PC-3 (cell line): ENCODE results near the gene POLRMT.

Experiments
- EZH2phosphoT487 ChIP-seq: fragments of 300-600 bp; sonication (generic); IDR thresholded peaks from 2 replicates; pipeline ENCODE4 v1.6.1; 2018; ENCODE audit warnings: mild to moderate bottlenecking, antibody characterized with exemption, low read length, borderline replicate concordance
- TF ChIP-seq, protein P1 (sequence below): fragments of 300-600 bp; sonication (generic); conservative IDR thresholded peaks from 2 replicates; pipeline ENCODE4 v1.5.1; 2017; ENCODE audit warnings: antibody characterized with exemption, low read depth, mild to moderate bottlenecking, low read length

DNA sequence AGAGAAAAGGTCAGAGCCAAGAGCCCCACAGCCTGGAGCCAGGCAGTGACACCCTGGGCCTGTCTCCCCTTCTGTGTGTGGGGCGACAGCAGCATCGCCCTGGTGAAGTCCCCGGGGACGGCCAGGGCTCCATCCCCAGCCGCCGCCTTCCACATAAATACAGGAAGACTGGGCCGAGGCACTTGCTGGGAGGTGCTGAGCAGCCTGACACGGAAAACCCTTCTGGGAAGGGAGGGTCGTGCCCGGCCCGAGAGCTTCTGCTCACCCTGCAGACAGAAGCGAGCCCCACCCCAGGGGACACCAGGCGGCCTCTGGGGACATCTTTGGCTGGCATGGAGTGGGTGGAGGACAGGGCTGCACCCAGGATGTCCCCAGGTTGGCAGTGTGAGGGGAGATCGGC is 11.5 kb upstream of the POLRMT start:
- TF ChIP-seq, protein P1, sequence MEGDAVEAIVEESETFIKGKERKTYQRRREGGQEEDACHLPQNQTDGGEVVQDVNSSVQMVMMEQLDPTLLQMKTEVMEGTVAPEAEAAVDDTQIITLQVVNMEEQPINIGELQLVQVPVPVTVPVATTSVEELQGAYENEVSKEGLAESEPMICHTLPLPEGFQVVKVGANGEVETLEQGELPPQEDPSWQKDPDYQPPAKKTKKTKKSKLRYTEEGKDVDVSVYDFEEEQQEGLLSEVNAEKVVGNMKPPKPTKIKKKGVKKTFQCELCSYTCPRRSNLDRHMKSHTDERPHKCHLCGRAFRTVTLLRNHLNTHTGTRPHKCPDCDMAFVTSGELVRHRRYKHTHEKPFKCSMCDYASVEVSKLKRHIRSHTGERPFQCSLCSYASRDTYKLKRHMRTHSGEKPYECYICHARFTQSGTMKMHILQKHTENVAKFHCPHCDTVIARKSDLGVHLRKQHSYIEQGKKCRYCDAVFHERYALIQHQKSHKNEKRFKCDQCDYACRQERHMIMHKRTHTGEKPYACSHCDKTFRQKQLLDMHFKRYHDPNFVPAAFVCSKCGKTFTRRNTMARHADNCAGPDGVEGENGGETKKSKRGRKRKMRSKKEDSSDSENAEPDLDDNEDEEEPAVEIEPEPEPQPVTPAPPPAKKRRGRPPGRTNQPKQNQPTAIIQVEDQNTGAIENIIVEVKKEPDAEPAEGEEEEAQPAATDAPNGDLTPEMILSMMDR, result no peak
- no peak for TF ChIP-seq EZH2phosphoT487
